ENCODE measurements around the gene CCN5.

CCN5 gene

DNA sequence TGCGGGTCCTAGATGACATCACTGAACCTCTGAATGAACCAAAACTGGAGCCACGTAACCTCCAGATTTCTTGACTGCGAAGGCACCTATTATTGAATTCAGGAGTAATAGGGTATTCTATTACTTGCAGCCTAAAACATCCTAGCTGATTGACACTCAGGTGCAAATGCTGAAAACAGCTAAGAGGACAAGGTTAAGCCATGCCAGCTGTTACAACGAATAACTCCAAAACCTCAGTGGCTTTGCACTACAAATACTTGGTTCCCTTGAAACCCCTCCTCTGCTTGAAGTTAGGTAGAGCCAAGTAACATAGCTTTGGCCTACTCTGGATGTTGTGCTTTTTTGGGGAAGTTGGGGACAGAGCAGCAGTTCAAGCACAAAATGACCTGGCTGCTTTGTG, 21.0 kb upstream of the CCN5 start:
- no peaks in the 10 kb centered on the region for H3K9me3 ChIP-seq (ENCODE audit: insufficient read depth, low read length)

DNA sequence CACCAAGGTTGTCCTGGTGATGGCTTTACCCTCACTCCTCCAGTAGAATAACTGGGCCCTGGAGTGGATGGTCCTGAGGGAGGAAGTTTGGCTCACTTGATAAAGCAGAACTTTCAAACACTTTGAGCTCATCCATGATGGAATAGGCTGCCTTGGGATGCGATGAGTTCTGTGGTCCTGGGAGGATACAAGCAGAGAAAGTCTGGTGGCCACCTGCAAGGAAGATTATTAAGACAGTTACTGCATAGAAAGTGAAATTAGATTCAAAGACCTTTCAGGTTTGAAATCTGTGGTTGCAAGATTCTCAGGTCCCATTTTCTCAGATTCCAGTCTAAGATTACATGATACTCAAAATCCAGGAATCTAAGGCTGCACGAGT, 19.9 kb upstream of the CCN5 start:
- no peaks in the 10 kb centered on the region for H3K79me2 ChIP-seq (ENCODE audit: insufficient read depth, low read length)
- H3K4me2 ChIP-seq (ENCODE audit: low read depth, low read length, poor library complexity, severe bottlenecking): no peak overlapping the region
- H3K36me3 ChIP-seq (ENCODE audit: low read length): no peaks in the 10 kb centered on the region
- H3F3A ChIP-seq (ENCODE audit: insufficient read depth): no peaks in the 10 kb centered on the region
- TF ChIP-seq EZH2phosphoT487 (conservative IDR thresholded peaks at IDR 0.05; ENCODE audit: low read length): no peak
- no peak for TF ChIP-seq CTCF (IDR thresholded peaks at IDR 0.05; ENCODE audit: insufficient read depth, low read length, poor library complexity, severe bottlenecking)
- H3K27me3 ChIP-seq (ENCODE audit: low read length): no peaks in the 10 kb centered on the region
- H4K20me1 ChIP-seq (ENCODE audit: low read depth, low read length): no peaks in the 10 kb centered on the region
- H3K27ac ChIP-seq (ENCODE audit: low read depth, low read length): no peak overlapping the region
- no peaks in the 10 kb centered on the region for H3K9me2 ChIP-seq (replicated peaks; ENCODE audit: insufficient read depth, low read length)
- H3K4me3 ChIP-seq (ENCODE audit: insufficient read depth, low read length, poor library complexity, severe bottlenecking): no peak overlapping the region
- no peak overlapping the region for H2AFZ ChIP-seq (ENCODE audit: low read depth, low read length, severe bottlenecking)
- no peak overlapping the region for H3K9ac ChIP-seq (ENCODE audit: low read length)
- H3K9me3 ChIP-seq (ENCODE audit: insufficient read depth, low read length): no peaks in the 10 kb centered on the region

More for the DNA sequence above, 21.0 kb upstream of the CCN5 start:
- no peaks in the 10 kb centered on the region for H3F3A ChIP-seq (ENCODE audit: insufficient read depth)
- no peak overlapping the region for H3K4me3 ChIP-seq (ENCODE audit: insufficient read depth, low read length, poor library complexity, severe bottlenecking)
- H4K20me1 ChIP-seq (ENCODE audit: low read depth, low read length): no peaks in the 10 kb centered on the region
- no peak overlapping the region for H3K4me2 ChIP-seq (ENCODE audit: low read depth, low read length, poor library complexity, severe bottlenecking)
- H2AFZ ChIP-seq (ENCODE audit: low read depth, low read length, severe bottlenecking): no peak overlapping the region
- TF ChIP-seq EZH2phosphoT487 (conservative IDR thresholded peaks at IDR 0.05; ENCODE audit: low read length) (no peak), CTCF (IDR thresholded peaks at IDR 0.05; ENCODE audit: insufficient read depth, low read length, poor library complexity, severe bottlenecking) (no peak)
- no peaks in the 10 kb centered on the region for H3K79me2 ChIP-seq (ENCODE audit: insufficient read depth, low read length)
- H3K36me3 ChIP-seq (ENCODE audit: low read length): no peaks in the 10 kb centered on the region
- no peak overlapping the region for H3K27ac ChIP-seq (ENCODE audit: low read depth, low read length)
- H3K27me3 ChIP-seq (ENCODE audit: low read length): no peaks in the 10 kb centered on the region
- no peak overlapping the region for H3K9ac ChIP-seq (ENCODE audit: low read length)
- H3K9me2 ChIP-seq (replicated peaks; ENCODE audit: insufficient read depth, low read length): no peaks in the 10 kb centered on the region

DNA sequence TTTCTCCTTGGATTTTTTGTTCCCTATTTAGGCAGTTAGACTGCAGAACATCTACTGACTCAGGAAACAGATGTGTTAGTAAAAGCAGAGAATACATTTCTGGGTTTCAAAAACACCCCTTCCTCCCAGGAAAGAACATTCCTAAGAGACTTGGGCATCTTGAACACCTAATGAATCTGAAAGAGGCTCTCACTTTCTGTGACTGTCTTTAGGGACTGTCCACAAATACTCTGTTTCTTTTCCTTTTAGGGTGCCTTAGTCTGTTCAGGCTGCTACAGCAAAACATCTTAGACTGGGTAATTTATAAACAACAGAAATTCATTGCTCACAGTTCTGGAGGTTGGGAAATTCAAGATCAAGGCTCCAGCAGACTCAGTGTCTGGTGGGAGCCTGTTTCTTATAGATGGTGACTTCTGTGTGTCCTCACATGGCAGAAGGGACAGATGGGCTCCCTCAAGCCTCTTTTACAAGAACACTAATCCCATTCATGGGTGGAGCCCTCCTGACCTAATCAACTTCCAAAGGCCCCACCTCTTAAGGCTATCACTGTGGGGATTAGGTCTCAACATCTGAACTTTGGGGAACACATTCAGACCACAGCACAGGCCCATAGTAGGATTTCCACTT, 19.4 kb upstream of the CCN5 start:
- H3K27me3 ChIP-seq (ENCODE audit: low read length): no peaks in the 10 kb centered on the region
- no peaks in the 10 kb centered on the region for H3F3A ChIP-seq (ENCODE audit: insufficient read depth)
- H3K27ac ChIP-seq (ENCODE audit: low read depth, low read length): no peak overlapping the region
- no peaks in the 10 kb centered on the region for H3K9me3 ChIP-seq (ENCODE audit: insufficient read depth, low read length)
- no peak overlapping the region for H3K4me2 ChIP-seq (ENCODE audit: low read depth, low read length, poor library complexity, severe bottlenecking)
- H3K9ac ChIP-seq (ENCODE audit: low read length): no peak overlapping the region
- H3K36me3 ChIP-seq (ENCODE audit: low read length): no peaks in the 10 kb centered on the region
- no peaks in the 10 kb centered on the region for H4K20me1 ChIP-seq (ENCODE audit: low read depth, low read length)
- no peaks in the 10 kb centered on the region for H3K79me2 ChIP-seq (ENCODE audit: insufficient read depth, low read length)
- no peak overlapping the region for H2AFZ ChIP-seq (ENCODE audit: low read depth, low read length, severe bottlenecking)
- TF ChIP-seq EZH2phosphoT487 (conservative IDR thresholded peaks at IDR 0.05; ENCODE audit: low read length) (no peak), CTCF (IDR thresholded peaks at IDR 0.05; ENCODE audit: insufficient read depth, low read length, poor library complexity, severe bottlenecking) (no peak)
- H3K9me2 ChIP-seq (replicated peaks; ENCODE audit: insufficient read depth, low read length): no peaks in the 10 kb centered on the region
- H3K4me3 ChIP-seq (ENCODE audit: insufficient read depth, low read length, poor library complexity, severe bottlenecking): no peak overlapping the region
